Fibroblast of mammary gland (primary cell): ENCODE data around the gene ING5.

ENCODE experiments used
- DNase-seq: peaks from one replicate; pipeline ENCODE4 v3.0.0-alpha.2; 2010; ENCODE audit warnings: low read depth
- H3K4me3 ChIP-seq: 2 replicates; pipeline ENCODE4 v1.5.1; 2011; ENCODE audit warnings: low read depth, mild to moderate bottlenecking, low read length, moderate library complexity; ENCODE audit not compliant: control insufficient read depth
- CTCF ChIP-seq: conservative IDR thresholded peaks from 2 replicates; pipeline ENCODE4 v1.5.1; 2011; ENCODE audit warnings: low read depth, low read length, inconsistent platforms; ENCODE audit not compliant: control insufficient read depth, insufficient read depth

Gene ING5

GRCh38 chr2:241672243-241673188 lies 29.3 kb upstream of the ING5 start:
- DNase-seq, result no peak
- H3K4me3 ChIP-seq, result no peak overlapping the region
- no peak for TF ChIP-seq CTCF

GRCh38 chr2:241673189-241673663 lies 28.6 kb upstream of the ING5 start:
- no peak overlapping the region for H3K4me3 ChIP-seq
- TF ChIP-seq CTCF, result no peak
- no peak for DNase-seq

GRCh38 chr2:241673797-241674725 lies 27.8 kb upstream of the ING5 start:
- no peak overlapping the region for H3K4me3 ChIP-seq
- TF ChIP-seq CTCF, result no peak
- DNase-seq, result no peak

- peak; percentile 16 for TF ChIP-seq CTCF
- no peak overlapping the region for H3K4me3 ChIP-seq
- DNase-seq, result no peak
Observed at GRCh38 chr2:241675885-241676284, 26.0 kb upstream of the ING5 start.

GRCh38 chr2:241676665-241677064 lies 25.2 kb upstream of the ING5 start:
- TF ChIP-seq CTCF, result no peak
- no peak for DNase-seq
- no peak overlapping the region for H3K4me3 ChIP-seq

- TF ChIP-seq CTCF, result no peak
- no peak for DNase-seq
- H3K4me3 ChIP-seq, result no peak overlapping the region
Observed at GRCh38 chr2:241677392-241677791, 24.4 kb upstream of the ING5 start.
